ENCODE results near the gene LBHD2. TPM values are rescaled to one million over a fixed set of nuclear protein-coding genes. Genes with fewer than 3 reads are reported as not detected.
A peak's percentile ranks its signal among the peaks of the same experiment; 100 is the strongest.
"Not testable (repeated sequence)": the region's sequence is repeated elsewhere in the genome, so short reads cannot be mapped to it uniquely, and the experiment has no call there.

The LBHD2 gene
- total RNA-seq, 1 experiment from 2014 or later = not detected

GRCh38 chr14:103119527-103119926 lies 35.5 kb downstream of the LBHD2 start:
- DNase-seq (ENCODE audit: low read depth) = not testable (repeated sequence)

GRCh38 chr14:103121121-103121845 lies 37.3 kb downstream of the LBHD2 start:
- no peak for DNase-seq (ENCODE audit: low read depth)

- peak; percentile 97 for DNase-seq (ENCODE audit: low read depth)
These were observed 38.0 kb downstream of the LBHD2 start for GRCh38 chr14:103121846-103122584.

- peak; percentile 78 for DNase-seq (ENCODE audit: low read depth)
These were observed 38.6 kb downstream of the LBHD2 start for GRCh38 chr14:103122585-103122946.

- DNase-seq (ENCODE audit: low read depth) = peak; percentile 70
These were observed 39.1 kb downstream of the LBHD2 start, which contains the start of gene TNFAIP2 for GRCh38 chr14:103122947-103123633. Gene TNFAIP2 (plus strand): TSS chr14:103123461. CDS start chr14:103126458, 2,997 bp downstream.

- peak; percentile 65 for DNase-seq (ENCODE audit: low read depth)
These were observed 39.9 kb downstream of the LBHD2 start for GRCh38 chr14:103123634-103124500.

- DNase-seq (ENCODE audit: low read depth) = no peak
These were observed 40.5 kb downstream of the LBHD2 start for GRCh38 chr14:103124501-103125001.

- DNase-seq (ENCODE audit: low read depth) = no peak
These were observed 41.4 kb downstream of the LBHD2 start for GRCh38 chr14:103125098-103126070.

- no peak for DNase-seq (ENCODE audit: low read depth)
These were observed 42.3 kb downstream of the LBHD2 start for GRCh38 chr14:103126088-103126872.

- no peak for DNase-seq (ENCODE audit: low read depth)
These were observed 42.9 kb downstream of the LBHD2 start for GRCh38 chr14:103126873-103127304.

- no peak for DNase-seq (ENCODE audit: low read depth)
These were observed 43.3 kb downstream of the LBHD2 start for GRCh38 chr14:103127356-103127755.

- DNase-seq (ENCODE audit: low read depth) = peak; percentile 48
These were observed 44.0 kb downstream of the LBHD2 start for GRCh38 chr14:103127861-103128598.

GRCh38 chr14:103128631-103129300 lies 44.8 kb downstream of the LBHD2 start:
- peak; percentile 63 for DNase-seq (ENCODE audit: low read depth)

GRCh38 chr14:103129301-103130016 lies 45.4 kb downstream of the LBHD2 start:
- DNase-seq (ENCODE audit: low read depth) = peak; percentile 87

GRCh38 chr14:103130017-103130764 lies 46.2 kb downstream of the LBHD2 start:
- no peak for DNase-seq (ENCODE audit: low read depth)

GRCh38 chr14:103130965-103131364 lies 47.0 kb downstream of the LBHD2 start:
- DNase-seq (ENCODE audit: low read depth) = peak; percentile 89
